D721Med (cell line): Measurements from ENCODE around the gene RACGAP1.

ENCODE experiments used
- DNase-seq: peaks from one replicate; pipeline ENCODE4 v3.0.0; 2011; ENCODE audit warnings: low spot score; ENCODE audit not compliant: insufficient read length
- FAIRE-seq: peaks from 2 replicates; lab custom pipeline; 2011; peaks lifted over from hg19 to GRCh38; lab: Jason Lieb, UNC
- CTCF ChIP-seq: IDR thresholded peaks from 2 replicates; pipeline ENCODE4 v1.5.1; 2012; ENCODE audit warnings: mild to moderate bottlenecking, control low read depth; ENCODE audit not compliant: insufficient read depth; ENCODE audit errors: missing control alignments

The RACGAP1 gene

GRCh38 chr12:49945394-49946080 lies 79.8 kb downstream of the RACGAP1 start:
- peak; percentile 86 for TF ChIP-seq CTCF
- peak; percentile 84 for DNase-seq
- peak; percentile 44 for FAIRE-seq

- DNase-seq (no peak), FAIRE-seq (no peak)
- no peak for TF ChIP-seq CTCF
These were observed 80.6 kb downstream of the RACGAP1 start for GRCh38 chr12:49944718-49945117.

- no peak for FAIRE-seq
- no peak for TF ChIP-seq CTCF
- no peak for DNase-seq
These were observed 81.2 kb downstream of the RACGAP1 start for GRCh38 chr12:49944046-49944445.

- no peak for TF ChIP-seq CTCF
- no peak for DNase-seq
- FAIRE-seq, result no peak
These were observed 81.7 kb downstream of the RACGAP1 start for GRCh38 chr12:49943625-49943960.

DNA sequence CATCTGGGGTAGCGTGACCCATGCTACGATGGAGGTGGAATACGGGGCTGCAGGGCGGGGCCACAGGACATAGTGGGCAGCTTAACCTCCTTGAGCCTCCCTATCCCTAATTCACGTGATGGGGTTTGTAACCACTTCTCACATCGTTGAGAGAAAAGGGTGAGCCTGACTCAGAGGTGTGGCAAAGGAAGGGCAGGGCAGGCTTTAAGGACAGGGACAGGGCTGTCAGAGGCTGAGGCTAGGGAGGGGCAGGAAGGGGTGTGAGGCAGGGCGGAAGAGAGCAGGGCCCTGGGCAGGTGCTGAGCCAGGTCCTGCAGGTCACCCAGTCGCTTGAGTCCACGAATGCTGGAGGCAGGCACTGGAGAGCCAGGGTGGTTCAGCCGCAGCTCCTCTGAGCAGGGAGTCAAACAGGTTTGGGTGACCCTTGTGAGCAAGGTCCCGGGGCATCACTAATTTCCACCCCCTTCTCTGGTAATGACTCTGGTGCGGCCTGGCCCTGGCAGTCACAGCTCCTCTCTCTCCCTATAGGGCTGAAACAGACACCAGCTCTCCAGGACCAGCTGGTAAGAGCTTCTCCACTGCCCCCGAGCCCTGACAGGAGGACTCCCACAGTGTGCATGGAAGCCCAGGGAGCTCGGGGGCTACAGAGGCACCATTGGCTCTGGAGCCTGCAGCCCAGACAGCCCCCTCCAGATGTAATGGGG lies 82.2 kb downstream of the RACGAP1 start:
- DNase-seq (no peak), FAIRE-seq (no peak)
- no peak for TF ChIP-seq CTCF

GRCh38 chr12:49942512-49942893 lies 82.8 kb downstream of the RACGAP1 start:
- FAIRE-seq (no peak), DNase-seq (no peak)
- no peak for TF ChIP-seq CTCF
